ENCODE data around the gene CAPS2. TPM values are rescaled to one million over a fixed set of nuclear protein-coding genes. Genes with fewer than 3 reads are reported as not detected.

Gene CAPS2
- total RNA-seq, 1 experiment from 2014 or later = 4.3 TPM

DNA sequence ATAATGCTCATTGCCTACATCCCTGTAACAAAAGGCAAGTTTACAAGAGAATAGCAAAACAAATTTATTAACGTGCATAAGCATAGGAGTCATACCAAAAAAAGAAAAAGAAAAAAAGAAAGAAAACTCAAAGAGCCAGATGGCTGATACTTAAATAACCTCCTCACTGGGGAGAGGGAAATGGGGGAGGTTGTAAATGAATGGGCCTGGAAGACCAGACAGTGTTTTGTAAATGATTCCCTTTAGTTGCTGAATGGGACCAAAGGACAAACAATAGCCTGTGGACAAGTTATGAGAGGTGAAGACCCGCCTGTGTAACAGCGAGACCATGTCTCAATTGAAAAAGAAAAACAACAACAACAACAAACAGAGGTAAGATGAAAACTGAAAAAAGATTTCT, 35.3 kb downstream of the CAPS2 start:
- no peak overlapping the region for H3K56ac ChIP-seq (ENCODE audit: insufficient read length, low read depth, low read length)
- H3K14ac ChIP-seq (ENCODE audit: insufficient read depth, low read length) = no peak overlapping the region
- no peak overlapping the region for H2BK5ac ChIP-seq (ENCODE audit: insufficient read length, low read length)
- no peak overlapping the region for H4K5ac ChIP-seq (ENCODE audit: insufficient read length, low read depth, low read length)
- no peaks in the 10 kb centered on the region for H3K9me3 ChIP-seq (ENCODE audit: control insufficient read depth, low read depth, low read length)
- no peaks in the 10 kb centered on the region for H4K20me1 ChIP-seq (ENCODE audit: control insufficient read depth, insufficient read depth, insufficient read length)
- H3K23me2 ChIP-seq (ENCODE audit: insufficient read length, low read depth, low read length, poor library complexity, severe bottlenecking) = no peaks in the 10 kb centered on the region
- no peak overlapping the region for H3K18ac ChIP-seq (ENCODE audit: insufficient read length, low read depth, low read length)
- H3K9me3 Mint-ChIP-seq = no peaks in the 10 kb centered on the region
- H2BK20ac ChIP-seq (ENCODE audit: low read depth, low read length, poor library complexity, severe bottlenecking) = no peak overlapping the region
- no peaks in the 10 kb centered on the region; the same call in 1 of the 2 replicates for H3K4me1 ChIP-seq (ENCODE audit: insufficient read depth, low read length)
- H4K91ac ChIP-seq (ENCODE audit: insufficient read length, low read depth, low read length) = no peak overlapping the region
- H3K79me2 ChIP-seq (ENCODE audit: insufficient read depth, low read length) = no peaks in the 10 kb centered on the region
- no CpG with 5 or more reads among the region's 3 CpGs for WGBS (ENCODE audit: extremely low coverage, insufficient read length, low lambda C conversion rate)
- peaks cover 11 to 14% of the 10 kb centered on the region in 2 experiments for H3K4me1 Mint-ChIP-seq
- H4K8ac ChIP-seq (replicated peaks; ENCODE audit: insufficient read length, low read depth, low read length) = no peak overlapping the region
- H2BK12ac ChIP-seq (ENCODE audit: insufficient read length, low read depth, low read length) = no peak overlapping the region
- no peak for DNase-seq
- H3K36me3 Mint-ChIP-seq (ENCODE audit: insufficient read depth in 1 of 3, low read depth in 3 of 3) = no peaks in the 10 kb centered on the region; a peak in 1 of 7 replicates
- H2BK15ac ChIP-seq (ENCODE audit: low read depth, low read length) = no peak overlapping the region
- H3K27me3 Mint-ChIP-seq (ENCODE audit: low read depth) = peaks cover 8% of the 10 kb centered on the region; the same call in 1 of the 2 replicates
- no peaks in the 10 kb centered on the region for H3K27me3 ChIP-seq (ENCODE audit: insufficient read depth, low read length)
- no peak overlapping the region for H2AFZ ChIP-seq (ENCODE audit: low read length)
- no peak overlapping the region for H3K23ac ChIP-seq (ENCODE audit: insufficient read length, low read depth, low read length)
- H3K27ac Mint-ChIP-seq = peak overlapping the region in 2 of 3 experiments; percentile 29 to 41; a peak in 3 of 7 replicates
- no peak for TF ChIP-seq CTCF (conservative IDR thresholded peaks at IDR 0.05)
- H3T11ph ChIP-seq (ENCODE audit: low read length) = no peak overlapping the region
- no peak overlapping the region for H2AK5ac ChIP-seq (ENCODE audit: insufficient read length, low read length)
- no peak overlapping the region for H2BK120ac ChIP-seq (ENCODE audit: low read depth, low read length, poor library complexity, severe bottlenecking)
- no peaks in the 10 kb centered on the region for H3K79me1 ChIP-seq (ENCODE audit: insufficient read depth, low read depth, low read length, poor library complexity, severe bottlenecking)
- H3K4ac ChIP-seq (ENCODE audit: low read depth, low read length) = no peak overlapping the region
- peak overlapping the region; percentile 31 for H3K4me2 ChIP-seq (ENCODE audit: insufficient read depth, insufficient read length, low read length)
- peak overlapping the region; percentile 51 for H3K27ac ChIP-seq (ENCODE audit: insufficient read length, low read depth, low read length)
- peak overlapping the region in 1 of 2 experiments; percentile 7; a peak in 1 of 5 replicates for H3K4me3 Mint-ChIP-seq
- H3K9ac ChIP-seq (ENCODE audit: extremely low read depth, insufficient read length, low read length) = no peak overlapping the region
